RWPE2 (cell line): ENCODE measurements around the gene PNKP.
A peak's percentile ranks its signal among the peaks of the same experiment; 100 is the strongest.

Experiments
- ATAC-seq: fragments of 200-7000 bp; cut with Tn5 transposase; 3 replicates; pipeline ENCODE4 v1.9.1; 2021; ENCODE audit warnings: low read depth
- DNase-seq: peaks from one replicate; pipeline ENCODE4 v3.0.0-alpha.2; 2020; ENCODE audit warnings: low spot score
- H3K27ac ChIP-seq: fragments of 450-650 bp; 2 replicates; pipeline ENCODE4 v1.5.1; 2017; ENCODE audit warnings: mild to moderate bottlenecking; ENCODE audit not compliant: poor library complexity, severe bottlenecking
- H3K27me3 ChIP-seq: fragments of 250-450 bp; sonication (Bioruptor Pico); 2 replicates; pipeline ENCODE4 v1.5.1; 2021; ENCODE audit warnings: mild to moderate bottlenecking, moderate library complexity; ENCODE audit not compliant: insufficient read depth, poor library complexity, severe bottlenecking
- H3K36me3 ChIP-seq: fragments of 250-450 bp; sonication (Bioruptor Pico); 2 replicates; pipeline ENCODE4 v1.5.1; 2020; ENCODE audit warnings: low read depth, mild to moderate bottlenecking, moderate library complexity
- H3K4me1 ChIP-seq: fragments of 250-450 bp; sonication (Bioruptor Pico); 2 replicates; pipeline ENCODE4 v1.5.1; 2021; ENCODE audit warnings: mild to moderate bottlenecking, moderate library complexity; ENCODE audit not compliant: insufficient read depth, poor library complexity, severe bottlenecking
- H3K4me3 ChIP-seq: fragments of 250-450 bp; sonication (Bioruptor Pico); 2 replicates; pipeline ENCODE4 v1.5.1; 2021; ENCODE audit warnings: mild to moderate bottlenecking, moderate library complexity; ENCODE audit not compliant: severe bottlenecking
- H3K9me3 ChIP-seq: fragments of 250-450 bp; sonication (Bioruptor Pico); 2 replicates; pipeline ENCODE4 v1.5.1; 2021; ENCODE audit warnings: mild to moderate bottlenecking, moderate library complexity; ENCODE audit not compliant: severe bottlenecking
- TF ChIP-seq, protein P1 (sequence below): fragments of 450-650 bp; IDR thresholded peaks from one replicate; pipeline ENCODE4 v1.5.1; 2017; ENCODE audit warnings: mild to moderate bottlenecking, moderate library complexity; ENCODE audit not compliant: poor library complexity, severe bottlenecking

Gene PNKP

GRCh38 chr19:49873129-49873521 is 5.7 kb upstream of the PNKP start:
- TF ChIP-seq, protein P1, sequence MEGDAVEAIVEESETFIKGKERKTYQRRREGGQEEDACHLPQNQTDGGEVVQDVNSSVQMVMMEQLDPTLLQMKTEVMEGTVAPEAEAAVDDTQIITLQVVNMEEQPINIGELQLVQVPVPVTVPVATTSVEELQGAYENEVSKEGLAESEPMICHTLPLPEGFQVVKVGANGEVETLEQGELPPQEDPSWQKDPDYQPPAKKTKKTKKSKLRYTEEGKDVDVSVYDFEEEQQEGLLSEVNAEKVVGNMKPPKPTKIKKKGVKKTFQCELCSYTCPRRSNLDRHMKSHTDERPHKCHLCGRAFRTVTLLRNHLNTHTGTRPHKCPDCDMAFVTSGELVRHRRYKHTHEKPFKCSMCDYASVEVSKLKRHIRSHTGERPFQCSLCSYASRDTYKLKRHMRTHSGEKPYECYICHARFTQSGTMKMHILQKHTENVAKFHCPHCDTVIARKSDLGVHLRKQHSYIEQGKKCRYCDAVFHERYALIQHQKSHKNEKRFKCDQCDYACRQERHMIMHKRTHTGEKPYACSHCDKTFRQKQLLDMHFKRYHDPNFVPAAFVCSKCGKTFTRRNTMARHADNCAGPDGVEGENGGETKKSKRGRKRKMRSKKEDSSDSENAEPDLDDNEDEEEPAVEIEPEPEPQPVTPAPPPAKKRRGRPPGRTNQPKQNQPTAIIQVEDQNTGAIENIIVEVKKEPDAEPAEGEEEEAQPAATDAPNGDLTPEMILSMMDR, result no peak
- H3K27me3 ChIP-seq, result no peaks in the 10 kb centered on the region
- peaks cover 5% of the 10 kb centered on the region; the same call in 1 of the 2 replicates for H3K36me3 ChIP-seq
- DNase-seq, result no peak
- H3K4me3 ChIP-seq, result no peak overlapping the region
- ATAC-seq, result no peak
- no peaks in the 10 kb centered on the region for H3K9me3 ChIP-seq
- H3K4me1 ChIP-seq, result peaks cover 5% of the 10 kb centered on the region
- no peak overlapping the region for H3K27ac ChIP-seq

DNA sequence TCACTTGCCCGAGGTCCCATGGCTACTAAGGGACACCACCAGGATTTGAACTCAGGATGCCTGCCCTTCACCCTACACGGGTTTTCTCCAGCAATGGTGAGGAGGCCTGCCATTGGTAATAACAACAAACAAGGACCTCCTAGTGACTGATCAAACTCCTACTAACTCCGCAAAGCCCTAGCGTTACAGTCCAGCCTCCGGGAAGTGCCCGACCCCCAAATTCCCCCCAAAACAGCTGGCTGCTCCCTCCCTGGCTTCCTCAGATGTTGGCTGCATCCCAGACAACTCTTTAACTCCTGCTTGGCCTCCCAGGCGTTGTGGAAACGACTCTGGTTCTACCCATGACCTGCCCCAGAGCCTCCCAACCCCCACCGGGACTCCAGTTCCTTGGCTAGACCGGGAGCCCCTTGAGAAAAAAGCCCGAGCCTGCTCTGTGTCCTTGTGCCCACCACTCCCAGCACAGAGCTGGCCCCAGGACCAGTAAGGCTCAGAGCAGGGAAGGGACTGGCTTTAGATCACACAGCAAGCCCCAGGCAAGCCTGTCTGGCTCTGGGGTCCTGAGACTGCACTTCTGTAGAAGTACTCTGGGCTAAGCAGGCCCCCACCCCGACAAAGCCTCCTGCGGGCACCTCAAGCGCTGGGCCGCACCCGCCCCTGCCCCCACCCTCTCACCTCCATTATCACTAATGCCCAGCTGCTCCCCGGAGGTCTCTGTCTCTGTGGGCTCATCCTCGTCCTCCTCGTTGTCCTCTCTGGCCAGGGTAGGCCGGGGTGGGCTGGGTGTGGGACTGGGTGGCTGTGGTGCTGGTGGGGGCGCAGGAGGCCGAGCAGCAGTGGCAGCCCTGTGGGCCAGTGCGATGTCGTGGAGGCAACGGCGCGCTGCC is 5.1 kb upstream of the PNKP start:
- H3K4me3 ChIP-seq, result no peak overlapping the region
- no peaks in the 10 kb centered on the region for H3K9me3 ChIP-seq
- ATAC-seq (no peak), DNase-seq (no peak)
- H3K4me1 ChIP-seq, result peaks cover 5% of the 10 kb centered on the region
- no peaks in the 10 kb centered on the region for H3K27me3 ChIP-seq
- TF ChIP-seq, protein P1, result no peak
- peaks cover 5% of the 10 kb centered on the region; the same call in 1 of the 2 replicates for H3K36me3 ChIP-seq
- H3K27ac ChIP-seq, result no peak overlapping the region

DNA sequence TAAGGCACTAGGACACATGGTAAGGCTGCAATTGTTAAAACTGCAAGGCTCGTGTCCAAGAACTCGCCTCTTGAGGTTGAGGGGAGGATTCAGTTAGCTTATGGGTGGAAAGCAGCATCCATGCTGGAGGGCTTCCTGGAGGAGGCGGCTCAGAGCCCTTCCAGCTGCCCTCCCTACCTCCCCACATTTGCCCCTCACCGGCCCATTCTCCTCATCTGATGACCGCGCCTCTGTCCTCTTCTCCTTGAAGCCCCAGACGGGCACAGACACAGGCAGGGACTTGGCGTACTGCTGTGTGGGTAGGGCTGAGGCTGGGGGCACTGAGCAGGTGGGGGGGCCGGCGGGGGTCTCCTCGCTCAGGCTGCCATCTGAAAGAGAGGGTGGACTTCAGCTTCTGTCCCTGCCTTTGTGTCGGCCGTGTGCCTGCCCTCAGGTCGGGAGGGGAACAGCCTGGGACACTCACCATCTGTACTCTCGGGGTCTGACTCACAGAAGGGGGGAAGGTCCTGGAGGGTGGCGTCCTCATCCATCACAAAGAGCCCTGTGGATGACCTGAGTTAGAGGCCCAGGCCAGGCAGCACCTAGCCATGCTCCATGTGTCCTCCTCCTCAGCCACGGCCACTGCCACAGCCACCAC is 4.1 kb upstream of the PNKP start:
- Histone ChIP-seq H3K27me3 (no peaks in the 10 kb centered on the region), H3K27ac (no peak overlapping the region), H3K4me3 (no peak overlapping the region), H3K9me3 (no peaks in the 10 kb centered on the region), H3K4me1 (peaks cover 5% of the 10 kb centered on the region), H3K36me3 (peaks cover 5% of the 10 kb centered on the region; the same call in 1 of the 2 replicates)
- DNase-seq (no peak), ATAC-seq (no peak)
- TF ChIP-seq, protein P1, result no peak

DNA sequence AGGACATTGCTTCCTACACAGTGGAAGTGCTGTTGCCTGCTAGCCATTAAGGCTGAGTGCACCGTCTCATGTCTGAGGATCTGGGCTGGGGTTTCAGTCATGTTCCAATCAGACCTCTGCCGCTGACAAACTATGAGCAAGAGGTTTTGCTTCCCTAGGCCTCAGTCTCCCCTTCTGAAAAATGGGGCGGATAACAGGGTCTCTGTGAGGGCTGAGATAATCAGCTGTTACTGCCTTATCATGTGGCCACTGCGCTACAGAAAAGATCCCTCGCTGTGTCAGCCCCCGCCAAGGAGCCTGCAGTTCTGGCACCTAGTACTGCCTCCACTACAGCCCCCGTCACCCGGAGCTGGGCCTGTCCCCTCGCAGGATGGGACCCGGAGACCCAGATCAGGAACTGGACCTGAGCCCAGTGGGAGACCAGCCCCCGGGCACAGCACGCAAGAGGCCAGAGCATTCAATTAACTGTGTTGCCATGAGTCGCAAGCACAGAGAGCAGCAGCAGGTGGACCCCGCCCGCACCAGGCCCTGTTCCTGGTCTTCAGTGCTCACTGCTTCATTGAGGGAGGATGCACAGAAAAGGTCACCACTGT is 3.0 kb upstream of the PNKP start:
- Histone ChIP-seq H3K4me1 (peaks cover 15% of the 10 kb centered on the region), H3K27ac (peak overlapping the region; percentile 83), H3K36me3 (peaks cover 12% of the 10 kb centered on the region), H3K27me3 (no peaks in the 10 kb centered on the region), H3K9me3 (no peaks in the 10 kb centered on the region), H3K4me3 (peak overlapping the region; percentile 43)
- ATAC-seq (no peak), DNase-seq (no peak)
- TF ChIP-seq, protein P1, result no peak
